ACHN (cell line): ENCODE data around the gene NOL9.

ENCODE experiments used
- DNase-seq: peaks from one replicate; pipeline ENCODE4 v3.0.0-alpha.2; 2015
- in situ Hi-C: cut with HindIII; loops from 2 replicates; pipeline ENCODE4 v1.10.0; 2017; ENCODE audit warnings: low sequenced_read_pairs, low pct_ligation_motif_present, low pct_unique_long_range_greater_than_20kb

Gene NOL9

DNA sequence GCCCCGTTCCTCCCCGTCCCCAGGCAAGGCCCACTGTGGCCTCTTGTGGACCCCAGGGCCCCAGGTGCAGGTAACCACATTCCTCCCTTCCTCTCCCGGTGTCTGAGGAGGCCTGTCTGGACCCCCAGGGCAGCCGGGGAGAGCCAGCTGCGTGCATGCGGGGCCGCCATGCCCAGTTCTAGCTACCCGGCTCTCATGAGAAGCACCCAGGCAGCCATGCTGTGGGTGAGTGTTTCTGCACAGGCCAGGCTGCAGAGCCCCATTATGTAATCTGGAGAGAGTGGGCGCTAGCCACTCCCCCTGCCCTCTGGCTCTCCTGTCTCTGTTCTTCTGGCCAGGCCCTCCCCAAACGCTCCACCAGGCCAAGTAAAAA lies 44.4 kb downstream of the NOL9 start:
- DNase-seq: no peak
- in situ Hi-C loops: no loop called here

DNA sequence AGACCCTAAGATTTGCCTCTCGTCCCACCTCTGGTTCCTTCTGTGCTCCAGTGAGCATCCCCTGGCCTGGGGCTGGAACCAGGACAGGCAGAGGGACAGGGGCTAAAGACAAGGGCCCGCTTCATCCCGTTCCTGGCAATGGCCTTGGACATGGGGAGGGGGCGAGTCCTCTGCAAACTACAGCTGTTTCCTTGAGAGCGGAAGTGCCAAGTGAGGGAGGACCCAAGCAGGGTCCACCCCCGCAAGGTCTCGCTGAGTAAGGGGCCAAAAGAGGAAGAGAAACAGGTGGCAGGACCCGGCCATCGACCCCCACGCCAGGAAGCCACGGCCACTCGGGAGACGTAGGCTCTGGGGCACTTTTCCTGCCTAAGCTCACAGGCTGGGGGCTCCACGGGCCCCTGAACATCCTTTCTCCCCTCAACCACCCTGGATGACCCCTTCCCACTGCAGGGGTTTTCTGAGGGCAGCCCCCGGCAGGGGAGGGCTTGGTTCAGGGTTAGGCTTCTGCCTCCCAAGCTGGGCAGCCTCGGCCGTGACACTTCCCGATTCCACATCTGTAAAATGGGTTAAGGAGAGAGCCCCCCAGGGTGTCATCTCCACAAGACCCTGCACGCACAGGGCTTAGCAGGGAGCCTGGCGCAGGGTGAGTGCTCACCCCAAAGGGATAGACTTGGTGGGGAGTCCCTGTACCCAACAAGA lies 44.9 kb downstream of the NOL9 start:
- in situ Hi-C loops: no loop called here
- no peak for DNase-seq

DNA sequence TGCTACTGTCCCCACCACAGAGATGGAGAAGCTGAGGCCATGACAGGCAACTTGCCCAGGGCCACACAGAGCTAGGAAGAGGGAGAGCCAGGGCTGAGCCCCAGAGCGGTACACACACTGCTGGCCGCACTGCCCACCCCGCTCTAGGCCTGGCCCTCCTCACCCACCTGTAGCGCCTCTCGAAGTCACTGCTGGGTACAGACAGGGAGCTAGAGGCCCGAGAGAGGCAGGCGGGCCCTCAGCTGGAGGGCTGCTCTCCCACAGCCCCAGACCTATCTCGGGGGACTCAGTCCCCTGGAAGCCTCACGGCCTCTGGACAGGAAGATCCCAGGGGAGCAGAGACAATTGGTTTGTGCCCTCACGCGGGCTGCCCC lies 45.5 kb downstream of the NOL9 start:
- no peak for DNase-seq
- in situ Hi-C loops: no loop called here

DNA sequence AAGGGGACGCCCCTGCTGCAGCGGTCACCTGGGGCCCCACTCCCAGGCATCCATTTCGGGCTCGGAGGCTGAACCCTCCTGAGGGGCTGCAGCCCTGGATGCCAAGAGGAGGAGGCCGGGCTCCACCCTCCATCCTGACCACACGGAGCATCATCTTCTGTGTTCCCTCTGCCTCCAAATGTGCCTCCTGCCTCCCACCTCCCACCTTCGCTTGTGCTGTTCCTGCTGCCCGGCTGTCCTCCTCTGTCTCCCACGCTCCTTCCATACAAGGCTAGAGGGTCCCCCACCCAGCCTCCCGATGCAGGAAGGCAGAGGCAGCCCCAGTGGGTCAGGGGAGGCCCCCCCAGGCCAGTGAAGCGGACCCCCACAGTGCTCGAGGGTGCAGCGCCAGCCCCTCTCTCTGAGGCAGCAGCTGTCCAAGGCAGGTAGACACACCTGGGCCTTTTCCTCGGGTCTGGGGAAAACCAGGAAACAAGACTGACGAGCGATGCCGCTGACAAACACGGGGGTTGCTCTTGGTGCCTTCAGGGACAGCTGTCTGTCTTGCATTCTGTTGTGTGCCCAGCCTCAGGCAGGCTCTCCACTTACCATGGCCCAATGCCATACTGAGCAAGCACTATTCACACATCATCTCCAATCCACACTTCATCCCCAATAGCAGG lies 46.0 kb downstream of the NOL9 start:
- no peak for DNase-seq
- in situ Hi-C loops: no loop called here

DNA sequence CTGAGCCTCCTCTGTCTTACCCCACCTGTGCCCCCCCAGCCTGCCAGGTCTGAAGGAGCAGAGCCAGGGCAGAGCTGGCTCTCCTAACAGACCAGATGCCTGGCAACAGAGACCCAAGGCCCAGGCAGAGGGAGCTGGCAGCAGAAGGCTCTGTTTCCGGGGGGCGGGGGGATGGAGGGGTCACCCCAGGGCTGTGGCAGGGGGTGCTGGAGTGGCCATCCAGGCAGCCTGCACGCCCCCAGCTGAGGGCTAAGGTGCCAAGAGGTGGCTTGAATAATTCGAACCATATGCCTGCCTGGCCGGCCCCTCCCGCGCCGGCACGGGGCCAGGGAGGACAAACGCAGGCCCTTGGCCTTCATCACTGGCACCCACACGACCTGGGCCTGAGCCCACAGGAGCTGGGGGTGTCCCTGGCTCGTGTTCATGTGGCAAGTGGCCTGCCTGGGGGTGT lies 46.8 kb downstream of the NOL9 start:
- in situ Hi-C loops: no loop called here
- no peak for DNase-seq

DNA sequence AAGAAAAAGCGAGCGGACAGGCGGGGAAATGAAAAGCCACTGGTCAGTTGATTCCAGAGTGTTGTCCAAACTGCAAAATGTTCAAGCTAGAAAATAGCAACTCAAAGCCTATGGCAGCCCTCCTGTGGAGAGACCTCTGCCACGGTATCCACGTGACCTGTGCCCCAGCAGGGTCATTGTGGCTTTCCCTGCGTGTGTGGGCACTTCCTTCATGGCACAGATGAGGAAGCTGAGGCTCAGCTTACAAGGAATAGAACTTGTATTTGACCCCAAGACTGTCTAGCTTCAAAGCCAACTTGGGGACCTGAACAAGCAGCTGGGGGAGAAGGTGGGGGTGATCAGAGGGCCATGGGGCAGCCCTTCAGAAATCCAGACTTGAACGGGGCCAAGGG lies 47.3 kb downstream of the NOL9 start:
- no peak for DNase-seq
- in situ Hi-C loops: no loop called here

DNA sequence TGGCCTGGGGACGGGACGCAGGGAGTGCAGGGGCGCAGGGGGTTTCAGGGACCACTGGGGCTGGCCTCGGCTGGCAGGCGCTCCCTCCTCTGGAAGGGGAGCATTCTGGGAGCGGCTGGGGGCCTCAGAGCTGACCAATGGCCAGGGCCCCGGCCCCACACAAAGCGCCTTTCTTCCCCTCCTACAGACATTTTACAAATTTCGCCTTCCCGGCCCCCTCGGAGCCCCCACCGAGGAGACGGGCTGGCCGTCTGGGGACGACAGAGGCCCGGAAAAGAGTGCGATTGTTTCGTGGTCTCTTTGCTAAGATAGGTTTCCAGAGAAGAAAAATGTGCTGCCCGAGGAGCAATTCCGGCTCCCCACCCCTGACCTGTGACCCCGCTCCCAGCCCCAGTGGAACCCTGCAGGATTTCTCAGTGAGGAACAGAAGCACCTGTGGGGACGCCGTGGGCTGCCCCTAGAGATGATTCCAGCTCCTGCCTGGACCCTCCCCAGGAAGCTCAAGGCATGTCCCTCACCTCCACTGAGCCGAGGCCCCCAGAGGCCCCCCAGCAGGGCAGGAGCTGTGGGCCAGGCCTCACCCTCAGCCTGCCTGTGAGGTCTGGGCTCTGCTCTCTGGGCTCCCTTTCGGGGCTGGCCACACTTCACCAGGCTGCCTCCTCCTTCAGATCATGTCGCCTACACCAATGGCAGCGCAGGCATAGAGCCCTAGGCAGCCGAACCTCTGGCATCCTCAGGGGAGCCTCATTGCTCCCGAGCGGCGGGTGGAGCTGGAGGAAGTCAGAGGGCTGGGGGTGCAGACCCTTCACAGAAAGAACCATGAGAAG lies 47.9 kb downstream of the NOL9 start:
- in situ Hi-C loops: no loop called here

DNA sequence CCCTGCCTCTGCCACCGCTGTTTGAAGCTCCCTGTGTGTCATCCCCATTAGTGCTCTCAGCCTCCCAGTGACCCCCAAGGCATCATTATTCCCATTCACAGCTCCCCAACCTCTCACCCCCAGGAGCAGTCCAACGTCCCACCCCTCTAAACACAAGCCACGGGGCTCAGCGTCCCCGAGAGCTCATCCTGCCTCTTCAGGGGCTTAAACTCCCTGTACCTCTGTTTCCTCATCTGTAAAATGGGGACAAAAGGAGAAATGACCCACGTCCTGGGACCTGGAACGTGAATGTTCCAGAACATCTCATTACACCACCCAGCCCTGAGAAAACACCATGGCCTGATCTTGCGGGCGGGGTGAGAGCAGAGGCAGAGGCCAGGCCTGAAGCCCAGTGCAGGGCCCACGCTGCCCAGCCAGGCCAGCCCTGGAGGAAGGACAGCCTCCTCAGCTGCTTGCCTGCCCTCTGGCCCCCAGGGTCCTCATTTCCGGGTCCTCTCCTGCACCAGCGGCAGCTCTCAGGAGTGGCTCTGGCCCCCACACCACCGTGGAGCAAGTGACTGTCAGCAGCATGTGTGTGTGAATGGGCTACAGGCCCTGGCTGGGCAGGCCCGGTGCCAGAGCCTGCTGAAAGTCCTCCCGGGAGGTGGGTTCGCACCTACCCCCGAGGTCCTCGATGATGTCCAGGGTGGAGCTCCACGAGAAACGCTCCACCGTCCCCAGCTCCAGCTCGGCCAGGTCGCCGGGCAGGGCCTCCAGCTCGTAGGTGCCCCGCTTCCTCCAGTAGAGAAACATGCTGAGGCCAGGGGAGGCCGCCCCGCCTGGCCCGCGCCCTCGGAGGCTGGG lies 48.7 kb downstream of the NOL9 start:
- no peak for DNase-seq
- in situ Hi-C loops: no loop called here

More for the DNA sequence above, 47.9 kb downstream of the NOL9 start:
- DNase-seq: no peak

DNA sequence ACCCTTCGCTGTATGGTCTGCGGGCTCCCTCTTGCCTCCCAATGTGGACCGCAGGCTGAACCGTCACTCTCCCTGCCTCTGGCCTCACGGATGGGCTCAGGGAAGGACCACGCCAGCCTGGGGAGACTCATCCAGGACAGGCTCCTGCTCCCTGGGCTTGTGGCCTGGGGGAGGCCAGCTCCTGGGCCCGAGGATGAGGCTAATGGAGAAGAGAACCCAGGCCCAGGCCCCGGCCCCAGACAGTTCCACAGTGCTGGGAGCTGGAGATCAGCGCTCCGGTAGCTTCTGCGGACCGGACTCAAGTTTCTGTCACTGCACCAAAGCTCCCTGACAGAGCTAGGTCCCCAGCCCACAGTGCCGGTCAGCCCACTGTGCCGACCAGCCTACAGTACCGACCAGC lies 49.4 kb downstream of the NOL9 start:
- no peak for DNase-seq
- in situ Hi-C loops: no loop called here

DNA sequence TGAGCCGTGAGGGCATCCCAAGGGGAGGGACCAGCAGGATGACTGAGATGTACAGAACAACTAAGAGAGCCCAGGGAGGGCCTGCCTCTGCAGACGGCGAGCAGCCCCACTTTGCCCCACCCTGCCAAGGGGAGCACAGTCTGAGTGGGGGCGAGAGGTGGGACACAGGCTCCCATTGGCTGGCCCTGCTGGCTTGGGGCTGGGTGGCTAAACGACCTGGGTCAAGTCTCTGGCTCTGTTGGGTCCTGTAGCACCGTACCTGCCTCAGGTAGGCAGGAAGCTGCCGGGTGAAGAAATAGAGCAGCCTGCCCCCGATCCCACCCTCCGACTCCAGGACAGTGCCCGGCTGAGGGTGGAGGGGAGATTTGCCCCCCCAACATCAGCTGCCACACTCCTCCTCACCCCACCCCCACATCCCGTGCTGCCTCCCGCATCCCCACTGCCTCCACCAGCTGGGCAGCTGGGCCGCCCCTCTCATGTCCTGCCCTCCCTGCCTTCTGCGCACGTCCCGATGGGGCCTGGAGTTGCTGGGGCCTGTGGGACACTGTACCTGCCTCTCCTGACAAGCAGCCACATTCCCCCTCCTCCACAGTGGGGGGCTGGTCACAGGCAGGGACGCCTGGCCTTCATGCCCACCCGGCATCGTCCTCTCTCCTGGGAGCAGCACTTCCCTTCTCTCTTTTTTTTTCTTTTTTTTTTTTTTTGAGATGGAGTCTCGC lies 50.3 kb downstream of the NOL9 start:
- in situ Hi-C loops: no loop called here
- no peak for DNase-seq

DNA sequence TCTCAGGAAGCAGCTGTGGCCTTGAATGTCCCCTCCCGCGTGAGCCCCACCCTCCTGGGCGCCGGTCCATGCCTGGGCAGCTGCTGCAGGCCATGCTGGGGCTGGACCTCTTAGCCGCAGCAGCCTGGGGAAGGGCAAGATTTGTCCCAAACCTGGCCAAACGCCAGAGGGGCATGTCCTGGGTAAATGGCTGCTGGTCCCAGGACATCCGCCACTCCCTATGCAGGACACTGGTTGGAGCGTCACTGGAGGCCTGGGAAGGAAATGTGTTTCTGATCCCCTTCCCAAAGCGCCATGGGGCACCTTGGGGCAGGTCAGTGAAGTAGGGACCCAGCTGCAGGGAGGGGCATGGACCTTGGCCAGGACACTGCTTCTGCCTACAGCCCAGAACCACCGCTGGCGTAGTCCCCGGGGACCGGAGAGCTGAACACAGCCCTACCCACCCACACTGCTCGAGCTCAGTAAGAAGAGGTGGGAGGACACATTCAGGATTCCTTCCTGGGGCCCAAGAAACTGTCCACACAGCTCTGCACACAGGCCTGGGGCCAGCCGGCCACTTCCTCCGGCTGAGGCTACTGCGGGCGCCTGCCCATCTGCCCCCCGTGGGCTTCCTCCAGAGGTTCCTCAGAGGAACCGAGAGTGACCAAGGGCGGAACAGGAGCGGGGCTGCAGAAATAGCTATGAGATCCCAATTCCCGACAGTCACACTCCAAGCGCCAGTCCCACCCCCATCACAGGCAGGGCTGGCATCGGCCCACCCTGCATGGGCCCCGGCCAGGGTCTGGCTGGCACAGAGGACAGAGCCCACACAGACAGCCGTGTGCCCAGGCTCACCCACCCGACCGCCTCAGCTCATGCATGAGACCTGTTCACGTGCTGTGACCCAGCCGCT lies 52.1 kb downstream of the NOL9 start:
- in situ Hi-C loops: no loop called here
- no peak for DNase-seq

DNA sequence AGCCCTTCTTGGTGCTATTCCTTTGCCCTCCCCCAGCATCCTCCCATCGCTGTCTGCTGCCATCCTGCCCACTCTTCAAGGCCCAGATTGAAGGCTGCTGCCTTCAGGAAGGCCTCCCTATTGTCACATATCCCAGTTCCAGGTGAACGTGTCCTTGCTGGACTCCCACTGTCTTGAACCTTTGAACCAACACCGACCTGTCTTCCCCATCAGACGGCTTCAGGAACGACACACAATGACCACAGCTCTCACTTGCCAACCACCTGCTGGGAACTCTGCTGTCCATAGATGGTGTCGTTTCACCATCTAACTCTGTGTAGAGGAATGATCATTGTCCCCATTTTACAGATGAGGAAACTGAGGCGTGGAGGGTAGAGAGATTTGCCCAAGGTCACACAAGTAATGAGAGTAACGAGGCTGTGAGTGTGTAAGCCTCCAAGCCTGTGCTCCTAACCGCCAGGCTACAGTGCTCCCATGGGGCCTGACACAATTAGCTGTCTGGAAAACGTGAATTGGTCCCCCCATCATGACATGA lies 53.0 kb downstream of the NOL9 start:
- in situ Hi-C loops: no loop called here
- DNase-seq: no peak

DNA sequence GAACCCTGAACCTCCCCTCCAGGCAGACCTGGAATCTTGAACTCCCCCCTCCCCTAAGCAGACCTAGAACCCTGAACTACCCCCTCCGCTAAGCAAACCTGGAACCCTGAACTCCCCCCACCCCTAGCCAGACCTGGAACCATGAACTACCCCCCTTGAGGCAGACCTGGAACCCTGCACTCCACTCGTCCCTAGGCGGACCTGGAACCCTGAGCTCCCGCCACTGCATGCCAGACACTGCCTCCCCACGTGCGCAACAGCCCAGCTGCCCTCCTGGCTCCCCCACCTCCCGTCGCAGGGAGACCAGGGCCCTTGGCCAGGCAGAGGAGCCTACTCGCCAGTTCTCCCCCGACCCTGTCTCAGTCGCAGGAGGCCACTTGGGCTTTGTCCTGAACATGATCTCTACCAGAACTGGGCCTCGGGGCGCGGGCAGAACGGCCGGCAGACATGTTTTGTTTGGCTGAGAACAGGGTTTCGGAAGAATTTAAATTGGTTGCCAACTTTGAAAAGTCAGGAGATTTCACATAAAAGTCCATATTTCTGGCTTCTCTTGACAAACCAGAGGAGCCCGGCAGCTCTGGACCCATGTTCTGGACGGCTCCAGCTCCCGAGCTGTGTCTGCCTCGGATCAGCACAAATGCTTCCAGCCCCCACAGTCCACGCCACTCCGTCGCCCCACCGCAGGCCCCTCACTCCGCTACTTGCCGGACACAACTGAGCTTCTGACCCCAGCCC lies 53.6 kb downstream of the NOL9 start:
- DNase-seq: no peak
- in situ Hi-C loops: no loop called here

DNA sequence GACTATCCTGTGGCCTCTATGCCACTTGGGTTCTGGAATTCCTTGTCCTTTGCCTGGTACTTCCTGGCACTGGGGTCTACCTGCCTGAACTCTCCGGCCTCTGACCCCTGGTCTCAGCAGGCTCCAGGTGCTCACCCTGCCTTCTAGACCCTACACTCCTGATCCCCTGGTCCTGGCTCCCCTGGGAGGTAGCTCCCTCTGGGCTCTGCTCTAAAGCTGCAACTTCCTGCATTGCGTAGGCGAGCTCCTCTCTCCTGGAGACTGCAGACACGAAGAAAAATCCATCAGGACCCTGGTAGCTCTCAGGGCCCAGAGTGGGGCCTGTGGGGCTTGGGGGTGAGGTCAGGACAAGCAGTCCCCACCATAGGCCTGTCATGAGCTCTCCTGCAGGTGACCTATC lies 55.0 kb downstream of the NOL9 start:
- no peak for DNase-seq
- in situ Hi-C loops: no loop called here

DNA sequence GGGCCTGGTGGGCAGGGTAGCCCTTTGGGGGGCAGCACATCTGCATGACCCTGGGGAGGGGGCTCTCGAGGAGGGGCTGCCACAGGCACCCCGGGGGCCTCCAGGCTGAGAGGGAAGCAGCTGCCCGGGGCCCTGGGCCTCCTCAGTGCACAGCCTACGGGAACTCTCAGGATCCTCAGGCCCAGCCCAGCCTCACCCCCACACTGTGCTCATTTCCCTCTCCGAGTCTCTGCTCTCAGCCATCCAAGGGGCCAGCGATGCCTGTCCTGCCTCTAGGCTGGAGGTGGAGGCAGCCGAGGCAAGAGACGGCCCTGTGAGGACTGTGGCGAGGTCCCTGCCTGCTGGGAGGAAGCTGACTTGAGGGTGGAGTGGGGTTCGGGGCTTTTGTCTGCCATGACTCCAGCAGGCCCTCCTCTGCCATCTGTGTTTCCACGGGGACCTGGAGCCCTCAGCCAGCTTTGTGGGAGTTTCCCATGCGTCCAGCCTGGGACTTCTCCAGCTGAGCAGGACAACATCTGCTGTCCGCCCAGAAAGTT lies 55.7 kb downstream of the NOL9 start:
- no peak for DNase-seq
- in situ Hi-C loops: no loop called here

DNA sequence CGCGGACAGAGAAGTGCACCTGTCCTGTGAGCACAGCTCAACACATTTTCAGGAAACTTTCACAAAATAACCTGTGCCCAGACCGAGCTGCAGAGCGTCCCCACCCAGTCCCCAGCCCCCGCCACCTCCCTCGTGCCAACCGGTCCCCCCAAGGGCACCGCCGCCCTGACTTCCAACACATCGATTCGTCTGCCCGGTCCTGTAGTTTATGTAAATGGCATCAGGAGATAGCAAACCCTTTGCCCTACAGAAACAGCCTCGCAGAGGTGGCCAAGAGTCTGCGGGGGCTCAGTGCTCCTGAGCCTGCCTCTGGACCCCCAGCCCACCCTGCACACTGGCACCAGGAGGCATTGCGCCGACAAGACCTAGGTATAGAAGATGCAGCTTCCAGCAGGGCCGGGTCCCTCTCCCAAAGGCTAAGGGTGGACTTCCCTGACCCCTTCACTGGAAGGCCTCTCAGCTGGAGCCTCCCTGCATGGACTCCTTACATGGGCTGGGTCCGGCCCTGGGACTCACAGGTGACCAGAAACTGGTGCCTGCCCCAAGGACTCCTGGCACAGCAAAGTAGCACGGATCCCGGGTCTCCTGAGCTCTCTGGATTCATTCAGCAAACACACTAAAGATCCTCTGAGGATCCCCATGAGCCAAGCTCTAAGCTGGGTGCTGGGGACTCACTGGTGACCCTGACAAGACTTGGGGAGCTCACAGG lies 56.3 kb downstream of the NOL9 start:
- in situ Hi-C loops: no loop called here
- no peak for DNase-seq
